GM19467 (cell line): ENCODE data around the gene CPLANE2.
"Not testable (repeated sequence)": the region's sequence is repeated elsewhere in the genome, so short reads cannot be mapped to it uniquely, and the experiment has no call there.

Source experiments
- ATAC-seq: cut with Tn5 transposase; IDR thresholded peaks from one replicate; pipeline ENCODE4 v1.9.1; 2021; ENCODE audit warnings: mild to moderate bottlenecking, moderate library complexity; ENCODE audit not compliant: unreplicated experiment

The CPLANE2 gene

DNA sequence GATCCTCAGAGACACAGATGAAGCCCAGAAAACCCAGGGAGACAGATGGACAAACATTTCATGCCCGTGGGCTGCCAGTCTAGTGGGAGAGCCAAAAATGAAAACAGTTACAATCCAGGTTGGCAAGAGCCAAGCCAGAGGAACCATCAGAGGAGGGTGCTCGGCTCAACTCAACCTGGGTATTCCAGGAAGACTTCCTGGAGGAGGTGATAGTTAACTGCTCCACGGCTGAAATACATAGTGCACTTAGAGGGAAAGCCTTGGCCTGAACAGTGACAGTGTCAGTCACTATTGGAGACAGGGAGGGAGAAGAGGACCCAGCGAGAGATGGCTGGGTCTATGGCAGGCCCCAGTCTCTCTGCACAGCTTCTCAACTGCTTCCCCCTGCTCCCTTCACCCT is 26.4 kb downstream of the CPLANE2 start:
- no peak for ATAC-seq

DNA sequence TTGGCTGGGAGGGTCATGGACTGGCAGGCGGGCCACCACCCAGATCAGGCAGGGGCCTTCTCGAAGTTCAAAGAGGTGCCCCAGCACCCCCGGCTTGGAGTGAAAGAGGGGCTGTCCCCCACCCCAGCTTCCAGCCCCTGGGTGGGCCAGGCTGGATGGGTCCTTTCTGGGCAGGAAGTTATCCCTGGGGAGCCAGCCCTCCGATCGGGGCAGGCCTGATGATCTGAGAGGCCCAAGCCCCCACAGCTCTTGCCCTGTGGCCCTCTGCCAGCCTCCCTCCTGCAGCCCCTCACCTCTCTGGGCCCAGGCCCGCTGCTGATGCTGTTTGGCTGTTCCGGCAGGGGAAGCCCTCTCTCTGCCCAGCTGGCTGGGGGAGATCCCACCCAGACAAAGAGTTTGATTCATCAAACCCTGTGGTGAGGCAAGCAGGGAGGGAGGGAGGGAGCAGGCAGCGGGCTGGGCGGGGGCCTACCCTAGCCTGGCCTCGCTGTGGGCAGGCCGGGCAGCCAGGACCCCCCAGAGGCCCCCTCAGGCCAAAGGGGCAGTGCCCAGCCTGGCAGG is 27.1 kb downstream of the CPLANE2 start:
- ATAC-seq: no peak

DNA sequence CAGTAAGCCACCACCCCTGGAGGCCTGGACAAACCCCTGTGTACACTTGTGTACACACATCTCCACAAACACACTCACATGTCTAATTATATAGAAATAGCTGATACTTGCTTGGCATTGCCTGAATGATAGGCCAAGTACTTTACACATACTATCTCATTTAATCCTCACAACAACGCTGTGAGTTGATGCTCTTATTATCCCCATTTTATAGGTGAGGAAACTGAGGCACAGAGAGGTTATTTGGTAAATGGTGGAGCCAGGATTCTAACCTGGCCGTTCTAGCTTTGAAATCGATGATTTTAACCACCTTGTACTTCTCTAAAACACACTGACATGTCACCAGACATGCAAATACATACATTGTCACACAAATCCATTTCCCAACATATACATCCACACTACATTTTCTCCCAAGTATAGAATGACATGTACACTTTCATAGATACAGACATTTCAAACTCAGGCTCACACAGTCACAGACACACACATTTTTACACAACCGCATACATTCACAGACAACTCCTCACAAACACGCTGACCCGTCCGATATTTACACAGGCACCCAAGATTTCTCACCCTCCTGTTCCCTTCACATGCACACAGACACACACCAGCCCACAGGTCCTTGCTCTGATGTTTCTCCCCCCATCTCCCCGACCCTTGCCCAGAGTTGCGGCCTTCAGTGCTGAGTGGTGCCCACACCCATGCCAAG is 27.7 kb downstream of the CPLANE2 start:
- ATAC-seq: no peak

DNA sequence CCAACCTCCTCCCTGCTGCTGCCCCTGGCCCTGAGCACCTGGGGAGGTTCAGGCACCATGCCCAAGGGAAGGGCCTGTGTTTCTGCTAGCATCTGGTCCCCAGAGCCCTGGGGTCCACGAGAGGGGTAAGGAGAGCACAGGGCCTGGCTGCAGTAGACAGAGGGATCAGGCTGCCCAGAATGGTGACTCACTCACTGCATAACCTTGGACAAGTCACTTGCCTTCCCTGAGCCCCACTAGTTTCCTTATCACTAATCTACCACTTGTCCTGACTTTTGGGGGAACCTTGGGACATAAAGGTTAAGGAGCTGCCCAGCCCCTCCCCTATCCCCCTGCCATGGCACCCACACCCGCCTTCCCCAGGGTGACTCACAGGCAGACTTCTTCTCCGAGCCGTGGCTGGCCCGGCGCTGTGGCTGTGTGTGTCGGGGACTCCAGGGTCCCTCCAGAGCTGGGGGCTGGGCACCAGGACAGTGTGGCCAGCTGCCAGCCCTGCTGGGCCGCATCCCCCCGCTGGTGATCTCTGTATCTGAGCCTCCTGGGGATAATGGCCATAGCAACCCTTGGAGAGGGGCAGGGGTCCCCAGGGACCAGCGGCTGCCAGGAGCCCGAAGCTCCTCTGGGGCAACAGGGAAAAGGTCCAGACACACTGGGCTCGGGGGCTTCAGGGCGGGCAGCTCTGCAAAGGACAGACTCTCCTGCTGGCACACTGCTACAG is 28.6 kb downstream of the CPLANE2 start:
- no peak for ATAC-seq

DNA sequence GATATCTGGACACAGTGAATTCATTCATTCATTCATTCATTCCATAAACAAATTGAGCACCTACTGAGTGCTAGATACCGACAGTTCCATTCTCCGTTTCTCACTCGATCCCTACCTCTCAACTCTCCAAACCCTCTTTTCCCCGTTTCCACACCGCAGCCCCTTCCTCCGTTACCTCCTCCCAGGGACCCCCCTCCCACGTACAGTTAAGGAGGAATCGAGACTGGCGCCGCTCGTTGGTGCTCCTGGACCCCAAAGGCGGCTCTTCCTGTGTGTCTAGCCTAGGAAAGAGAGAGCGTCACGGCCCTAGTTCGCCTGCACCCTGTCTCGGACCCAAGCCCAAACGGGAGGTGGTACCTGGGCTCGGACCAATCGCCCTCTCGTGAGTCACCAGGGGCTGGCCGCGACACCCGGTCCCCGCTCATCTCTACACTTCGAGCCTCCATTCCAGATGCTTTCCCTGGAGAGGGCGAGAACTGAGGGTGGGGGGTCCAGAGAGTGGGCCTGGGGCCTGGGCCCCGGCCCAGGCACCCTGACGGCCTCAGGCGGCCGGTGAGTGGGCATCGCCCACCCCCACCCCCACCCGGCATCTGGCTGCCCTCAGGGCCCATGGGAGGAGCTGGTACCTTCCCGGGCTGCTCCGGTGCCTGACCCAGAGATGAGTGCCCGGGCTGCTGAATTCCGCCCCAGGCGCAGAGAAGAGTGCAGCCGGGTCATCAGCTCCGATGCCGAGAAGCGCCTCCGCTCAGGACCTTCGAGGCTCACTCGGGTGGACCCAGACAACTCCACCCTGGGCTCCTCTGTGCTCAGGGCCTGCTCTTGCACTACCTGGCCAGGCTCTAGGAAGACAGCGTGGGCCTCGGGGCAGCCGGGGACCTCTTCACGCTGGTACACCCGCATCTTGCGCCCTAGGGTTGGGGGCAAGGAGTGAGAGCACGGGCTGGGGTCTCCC is 29.4 kb downstream of the CPLANE2 start:
- ATAC-seq: no peak

DNA sequence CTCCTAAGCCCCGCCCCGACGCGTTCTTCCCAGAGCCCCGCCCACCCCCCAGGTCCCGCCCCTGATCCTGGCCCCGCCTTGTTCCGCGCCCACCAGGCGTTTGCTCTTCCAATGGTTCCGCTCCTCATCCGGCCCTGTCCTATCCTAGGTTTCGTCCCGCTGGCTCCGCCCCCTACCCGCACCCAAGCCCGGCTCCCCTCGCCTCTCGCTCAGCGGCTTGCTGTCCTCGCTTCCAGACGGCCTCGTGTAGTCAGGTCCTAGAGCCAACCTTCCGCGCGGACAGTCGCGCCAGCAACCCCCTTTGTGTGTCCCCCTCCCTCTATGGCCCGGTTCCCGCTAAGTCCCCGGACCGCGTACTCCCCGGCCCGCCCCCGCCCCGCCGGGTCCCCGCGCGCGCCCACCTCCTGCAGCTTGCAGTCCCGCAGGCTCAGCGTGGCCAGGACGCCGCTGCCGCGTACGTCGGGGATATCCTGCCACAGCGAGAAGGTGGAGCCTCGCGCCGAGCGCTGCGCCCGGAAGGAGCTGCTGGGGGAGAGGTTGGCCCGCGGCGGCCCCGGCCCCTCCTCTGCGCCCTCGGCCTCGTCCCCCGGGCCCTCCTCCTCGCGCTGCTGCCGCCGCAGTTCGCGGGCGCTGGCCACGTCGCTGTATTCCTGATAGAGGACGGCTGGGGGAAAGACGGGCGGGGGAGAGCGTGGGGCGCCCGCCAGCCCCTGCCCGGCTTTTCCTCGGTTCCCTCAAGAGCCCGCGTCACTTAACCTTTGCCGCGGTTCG is 30.3 kb downstream of the CPLANE2 start:
- ATAC-seq: peak; percentile 68

DNA sequence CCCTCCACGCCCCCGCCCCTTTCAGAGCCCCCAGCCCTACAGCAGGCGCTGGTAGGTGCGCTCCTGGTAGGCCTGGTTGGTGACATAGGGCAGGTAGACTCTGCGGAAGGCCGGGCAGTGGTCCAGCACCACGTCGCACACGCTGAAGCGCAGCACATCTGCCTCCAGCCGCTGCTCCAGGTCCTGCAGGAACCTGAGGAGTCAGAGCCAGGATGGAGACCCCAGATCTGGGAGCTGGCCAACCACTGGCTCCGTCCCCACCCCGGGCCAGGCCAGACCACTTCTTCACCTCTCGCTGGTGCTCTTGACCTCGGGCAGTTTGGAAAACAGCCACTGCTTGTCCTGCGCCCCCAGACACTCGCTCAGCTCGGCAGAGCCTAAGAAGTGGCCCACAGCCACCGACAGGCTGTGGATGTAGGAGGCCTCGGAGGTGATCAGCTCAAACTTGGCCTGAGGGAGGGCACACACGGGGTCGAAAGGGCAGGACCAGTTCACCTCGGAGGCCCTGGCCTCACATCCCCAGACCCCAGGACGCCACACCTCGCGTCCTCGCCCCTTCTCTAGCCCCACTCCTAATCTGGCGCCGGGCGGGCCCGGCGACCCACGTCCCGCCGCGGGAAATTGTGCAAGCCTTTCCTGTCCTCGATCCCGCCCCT is 31.0 kb downstream of the CPLANE2 start:
- peak; percentile 23 for ATAC-seq

DNA sequence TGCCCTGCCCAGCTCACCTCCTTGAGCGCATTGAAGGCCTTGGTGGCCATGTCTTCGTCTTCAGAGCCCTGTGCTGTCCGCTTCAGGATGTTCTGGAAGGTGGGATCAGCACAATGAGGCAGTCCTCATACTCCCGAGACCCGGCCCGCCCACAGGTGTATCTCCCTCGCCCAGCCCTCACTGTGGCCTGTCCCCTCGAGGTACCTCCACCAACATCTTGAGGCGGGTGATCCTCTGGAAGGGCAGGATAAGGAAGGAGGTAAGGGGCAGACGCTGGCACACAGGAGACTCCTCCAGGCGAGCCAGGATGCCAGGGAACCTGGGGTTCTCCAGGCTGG is 31.7 kb downstream of the CPLANE2 start:
- no peak for ATAC-seq

DNA sequence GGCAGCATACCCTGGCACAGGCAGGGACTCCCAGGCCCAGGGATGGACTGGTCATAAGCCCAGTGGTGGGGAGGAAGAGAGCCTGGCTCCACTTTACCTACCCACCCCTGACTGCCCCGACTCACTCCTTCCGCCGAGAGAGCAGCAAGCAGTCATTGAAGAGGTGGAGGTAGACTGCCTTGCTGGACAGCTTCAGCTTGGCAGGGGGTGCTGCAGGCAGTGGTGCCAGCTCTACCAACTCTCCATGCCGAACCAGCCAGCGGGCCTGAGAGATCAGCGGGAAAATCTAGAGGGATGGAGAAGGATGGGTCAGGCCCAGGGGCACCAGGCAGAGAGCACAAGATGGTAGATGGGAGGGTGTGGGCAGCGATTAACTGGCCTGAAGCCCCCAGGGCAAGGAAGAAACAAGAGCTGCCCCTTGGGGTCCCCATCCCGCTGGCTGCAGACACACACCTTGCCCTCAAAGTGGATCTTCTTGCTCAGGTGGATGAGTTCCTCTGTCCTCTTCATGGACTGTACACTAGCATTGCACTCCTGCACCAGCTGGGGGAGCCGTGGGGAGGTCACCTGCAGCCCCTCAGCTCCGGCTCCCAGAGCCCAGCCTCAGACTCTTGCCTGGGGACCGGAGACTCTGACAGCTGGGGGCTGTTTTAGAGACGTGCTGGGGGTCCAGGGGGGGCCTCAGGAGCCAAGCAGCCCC is 32.2 kb downstream of the CPLANE2 start:
- ATAC-seq: no peak

DNA sequence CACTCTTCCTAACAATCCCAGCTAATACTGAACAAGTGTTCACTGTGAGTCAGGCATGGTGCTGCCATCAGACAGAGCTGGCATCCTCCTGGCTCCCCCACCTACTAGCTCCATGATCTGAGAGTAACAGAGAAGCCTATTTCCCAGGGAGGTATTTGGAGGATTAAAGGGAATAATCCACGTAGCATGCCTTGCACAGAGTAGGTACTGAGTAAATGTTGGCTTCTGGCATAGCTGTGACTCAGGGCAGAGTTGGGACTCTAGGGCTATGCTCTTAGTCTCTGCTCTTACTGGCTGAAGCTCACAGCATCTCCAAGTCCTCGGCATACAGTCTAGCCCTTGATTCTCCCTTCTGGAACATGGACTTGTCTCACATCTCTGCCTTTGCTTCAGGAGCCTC is 32.8 kb downstream of the CPLANE2 start:
- ATAC-seq: no peak

DNA sequence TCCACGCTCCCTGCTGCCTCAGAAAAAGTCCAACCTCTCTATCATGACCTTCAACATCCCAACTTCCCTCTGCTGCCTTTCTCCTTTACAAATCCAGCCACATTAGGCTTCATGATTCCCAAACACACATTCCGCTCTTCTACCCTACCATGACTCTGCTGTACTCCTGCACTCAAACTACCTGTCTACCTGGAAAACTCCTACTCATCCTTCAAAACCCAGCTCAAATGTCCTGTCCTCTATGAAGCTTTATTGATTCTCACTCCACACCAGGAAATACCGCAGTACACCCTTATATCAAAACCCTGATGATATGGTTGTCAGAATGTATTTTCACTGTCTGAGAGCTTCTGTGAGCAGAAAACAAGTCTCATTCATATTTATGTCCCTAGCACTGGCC is 33.4 kb downstream of the CPLANE2 start:
- ATAC-seq: no peak

DNA sequence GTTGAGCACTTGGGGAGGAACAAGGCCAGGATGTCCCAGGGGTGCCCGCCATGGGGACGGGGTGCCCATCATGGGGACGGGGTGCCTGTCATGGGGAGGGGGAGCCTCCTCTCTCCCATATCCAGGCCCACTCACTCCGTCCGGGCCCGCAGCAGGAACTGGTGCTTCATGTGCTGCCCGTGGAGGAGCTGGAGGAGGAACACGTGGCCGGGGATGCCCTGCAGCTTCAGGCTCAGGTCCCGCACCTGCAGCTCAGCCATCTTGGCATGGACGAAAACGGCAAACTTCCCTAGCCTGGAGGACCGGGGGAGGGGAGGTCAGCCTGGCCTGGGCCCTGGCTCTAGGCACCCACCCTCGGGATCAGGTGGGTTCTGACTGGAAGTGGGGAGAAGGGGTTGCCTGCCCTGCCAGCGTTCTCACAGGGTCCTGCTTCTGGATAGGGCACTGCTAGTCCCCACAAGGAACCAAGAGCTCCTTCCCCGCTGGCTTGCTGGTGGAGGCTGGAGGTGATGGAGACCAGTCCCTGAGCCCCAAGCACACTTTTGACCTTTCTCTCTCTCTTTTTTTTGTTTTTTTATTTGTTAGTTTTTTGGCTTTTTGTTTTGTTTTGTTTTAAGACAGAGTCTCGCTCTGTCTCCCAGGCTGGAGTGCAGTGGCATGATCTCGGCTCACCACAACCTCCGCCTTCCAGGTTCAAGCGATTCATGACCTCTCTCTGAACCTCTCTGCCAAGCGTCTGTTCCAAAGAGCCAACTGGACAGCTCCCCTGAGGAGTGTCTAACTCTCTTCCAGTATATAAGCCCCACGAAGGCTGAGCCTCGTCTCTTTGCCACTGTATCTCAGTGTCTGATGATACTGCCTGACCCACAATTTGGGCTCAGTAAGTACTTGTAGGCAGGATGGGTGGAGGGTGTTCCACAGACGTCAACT is 34.4 kb downstream of the CPLANE2 start:
- ATAC-seq: no peak

DNA sequence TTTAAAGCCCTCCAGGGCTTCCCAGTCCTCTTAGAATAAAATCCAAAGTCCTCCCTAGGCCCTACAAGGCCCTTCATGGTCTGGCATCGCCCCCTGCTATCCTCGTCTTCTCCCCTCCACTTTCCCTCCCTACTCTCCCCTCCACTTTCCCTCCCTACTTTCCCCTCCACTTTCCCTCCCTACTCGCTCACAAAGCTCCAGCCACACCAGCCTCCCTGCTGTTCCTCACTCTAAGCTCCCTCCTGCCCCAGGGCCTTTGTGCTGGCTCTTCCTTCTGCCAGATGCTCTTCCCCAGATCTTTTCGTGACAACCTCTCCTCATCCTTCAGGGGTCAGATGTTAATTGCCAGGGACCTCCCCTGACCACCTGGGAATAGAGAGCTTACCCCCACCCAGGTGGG is 37.3 kb downstream of the CPLANE2 start:
- no peak for ATAC-seq

DNA sequence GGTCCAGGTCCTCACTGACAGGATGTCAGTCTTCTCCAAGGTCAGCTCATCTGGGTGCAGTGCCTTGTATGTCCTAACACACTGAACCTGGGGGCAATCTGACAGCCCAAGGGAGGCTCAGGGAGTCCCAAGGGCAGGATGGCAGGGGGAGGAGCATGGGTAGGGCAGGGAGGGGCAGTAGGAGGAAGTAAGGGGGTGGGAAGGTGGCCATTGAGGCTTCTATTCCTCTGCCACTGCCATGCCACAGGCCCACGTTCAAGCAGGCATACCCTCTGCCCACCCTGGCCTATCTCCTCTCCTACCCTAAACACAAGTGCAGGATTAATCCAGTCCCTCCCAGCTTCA is 37.9 kb downstream of the CPLANE2 start:
- ATAC-seq: no peak

DNA sequence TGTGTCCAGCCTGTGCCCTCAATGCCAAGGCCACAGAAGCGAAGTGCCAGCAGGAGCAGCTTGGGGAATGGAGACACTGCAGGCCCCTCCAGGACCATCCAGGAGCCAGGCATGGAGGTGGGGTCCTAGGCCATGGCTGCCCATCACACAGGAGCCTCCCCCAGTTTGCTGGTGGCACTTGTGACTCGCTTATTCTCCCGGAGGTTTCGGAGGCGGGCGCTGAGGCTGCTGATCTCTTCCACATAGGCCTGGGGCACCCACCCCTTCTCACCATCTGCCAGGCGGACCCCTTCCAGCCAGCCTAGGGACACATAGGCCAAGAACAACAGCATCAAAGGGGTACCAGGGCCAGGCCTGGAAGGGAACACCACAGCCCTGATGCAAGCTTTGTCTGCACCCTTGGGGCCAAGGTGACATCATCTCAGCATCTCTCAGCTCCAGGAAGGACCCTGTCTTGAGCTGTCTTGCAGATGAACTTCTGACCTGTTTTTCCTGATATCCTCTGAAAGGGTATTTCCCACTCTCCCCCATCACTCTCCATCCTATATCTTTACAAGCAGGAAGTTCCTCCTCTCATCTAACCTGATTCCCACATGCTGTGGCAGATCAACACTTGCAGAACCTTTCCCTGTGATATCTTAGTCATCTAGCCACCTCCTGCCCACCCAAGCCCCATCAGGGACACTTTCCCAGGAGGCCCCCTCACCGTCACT is 38.4 kb downstream of the CPLANE2 start:
- ATAC-seq: no peak

DNA sequence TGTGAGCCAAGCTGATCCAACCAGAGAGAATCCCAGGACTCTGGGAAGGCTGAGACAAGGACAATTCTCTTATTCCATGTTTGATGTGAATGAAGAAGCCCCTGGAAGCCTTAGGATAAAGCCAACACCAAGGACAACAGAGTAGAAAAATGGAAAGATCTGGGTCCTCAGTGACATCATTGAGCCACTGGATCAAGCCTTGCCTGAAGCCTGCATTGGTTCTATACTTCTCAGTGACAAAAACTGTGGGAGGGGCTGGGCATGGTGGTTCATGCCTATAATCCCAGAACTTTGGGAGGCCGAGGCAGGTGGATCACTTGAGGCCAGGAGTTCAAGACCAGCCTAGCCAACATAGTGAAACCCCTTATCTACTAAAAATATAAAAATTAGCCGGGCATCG is 40.1 kb downstream of the CPLANE2 start:
- ATAC-seq: no peak

DNA sequence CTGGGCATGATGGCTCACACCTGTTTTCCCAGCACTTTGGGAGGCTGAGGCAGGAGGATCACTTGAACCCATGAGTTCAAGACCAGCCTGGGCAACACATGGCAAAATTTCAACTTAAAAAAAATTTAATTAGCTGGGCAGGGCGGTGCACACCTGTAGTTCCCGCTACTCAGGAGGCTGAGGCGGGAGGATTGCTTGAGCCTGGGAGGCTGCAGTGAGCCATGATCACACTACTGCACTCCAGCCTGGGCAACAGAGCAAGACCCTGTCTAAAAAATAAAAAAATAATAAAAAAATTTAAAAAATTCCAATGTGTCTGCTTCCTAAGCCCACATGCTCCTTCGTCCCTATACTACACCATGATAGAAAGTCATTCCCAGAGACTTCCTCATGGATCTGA is 40.8 kb downstream of the CPLANE2 start:
- not testable (repeated sequence) for ATAC-seq

DNA sequence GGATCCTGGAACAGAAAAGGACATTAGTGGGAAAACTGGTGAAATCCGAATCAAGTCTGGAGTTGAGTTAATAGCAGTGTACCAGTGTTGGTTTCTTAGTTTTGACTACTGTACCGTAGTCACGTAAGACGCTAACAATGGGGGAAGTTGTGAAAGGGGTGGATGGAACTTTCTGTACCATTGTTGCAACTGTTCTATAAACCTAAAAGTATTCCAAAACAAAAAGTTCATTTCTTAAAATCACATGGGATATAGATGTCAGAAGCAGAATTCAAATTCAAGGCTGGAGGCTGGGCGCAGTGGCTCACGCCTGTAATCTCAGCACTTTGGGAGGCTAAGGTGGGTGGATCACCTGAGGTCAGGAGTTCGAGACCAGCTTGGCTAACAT is 41.5 kb downstream of the CPLANE2 start:
- ATAC-seq: no peak
